Psoas muscle (tissue), 8 donors: ENCODE data around the gene COBLL1. TPM values are rescaled to one million over a fixed set of nuclear protein-coding genes. Genes with fewer than 3 reads are reported as not detected.

Experiments
- ATAC-seq, 4 donors: fragments of 200-7000 bp; cut with Tn5 transposase; one replicate each; pipeline ENCODE4 v1.9.1; 2020; ENCODE audit warnings: moderate library complexity in 3 of 4, mild to moderate bottlenecking in 2 of 4
- DNase-seq, 2 donors: peaks; one replicate each; pipeline ENCODE4 v3.0.0-alpha.2; 2020
- H3K27ac ChIP-seq: fragments of 200-600 bp; one replicate; pipeline ENCODE4 v1.8.0; 2022
- H3K27me3 ChIP-seq, 3 donors: fragments of 200-600 bp in 1 of 3; one replicate each; pipeline versions ENCODE4 v1.6.1 to v1.8.0; 2013 to 2022; ENCODE audit warnings: low read length in 2 of 3, mild to moderate bottlenecking in 2 of 3, moderate library complexity in 1 of 3; ENCODE audit not compliant: insufficient read depth in 3 of 3
- H3K36me3 ChIP-seq, 2 donors: fragments of 200-600 bp in 1 of 2; one replicate each; pipeline versions ENCODE4 v1.6.1 to v1.8.0; 2013 to 2022; ENCODE audit warnings: low read depth in 1 of 2, mild to moderate bottlenecking in 1 of 2, moderate library complexity in 1 of 2; ENCODE audit not compliant: insufficient read depth in 1 of 2
- H3K4me1 ChIP-seq: fragments of 200-600 bp; one replicate; pipeline ENCODE4 v1.8.0; 2022
- H3K4me3 ChIP-seq: fragments of 200-600 bp; one replicate; pipeline ENCODE4 v1.8.0; 2022; ENCODE audit warnings: mild to moderate bottlenecking
- H3K9me3 ChIP-seq: fragments of 200-600 bp; one replicate; pipeline ENCODE4 v1.8.0; 2022
- CTCF ChIP-seq: fragments of 200-600 bp; IDR thresholded peaks from one replicate; pipeline ENCODE4 v1.8.0; 2022; ENCODE audit warnings: antibody characterized with exemption
- WGBS, 3 donors: extraction: QIAGEN DNeasy Blood & Tissue Kit; methylation state at CpG; one replicate each; pipeline versions ENCODE4 v1.1.6 to v1.1.7; 2013; 5-methylcytosine and 5-hydroxymethylcytosine counted together
- intact Hi-C, 2 donors: fragments of 100-400 bp; cut with DNase I; formaldehyde crosslinking; loops; one replicate each; pipeline versions ENCODE4 v1.11.0 to v1.14.2; 2022
- polyA plus RNA-seq, 3 donors: library from polyadenylated mRNA; stranded (reverse); fragments of 200-250 nt; gene quantifications; one replicate each; pipeline ENCODE4 v1.2.3, GENCODE V29; 2013
- total RNA-seq, 4 donors: library from RNA; stranded (reverse); fragmentation: NEBNext Ultra II Directional in 2 of 4; extraction: Animal tissue kit (Norgen Biotek cat#: 25700) in 2 of 4; gene quantifications; one replicate each; pipeline versions ENCODE4 v1.2.1 to v1.2.4, GENCODE V29; 2021 to 2023
- donor health status: healthy with polysubstance abuse.
- donor health status: DM: no; HTN: no; CAD: no; lungs with moderate emphysema.
- donor health status: Bipolar disorder and iron deficiency.
- donor health status: healthy.
- donor health status: DM: yes; HTN: yes; CAD: no.
- donor health status: DM: no; HTN: no; CAD: no.
- donor health status: DM: no; HTN: no; CAD: no.
- donor health status: DM: yes; HTN: yes; CAD: no.

The COBLL1 gene
- total and polyA plus RNA-seq, 7 donors: 1.5 to 6.1 (median 3.4) TPM

GRCh38 chr2:164777847-164778461 is 63.7 kb downstream of the COBLL1 start:
- Histone ChIP-seq H3K27ac (no peak overlapping the region), H3K4me3 (no peak overlapping the region), H3K27me3 (no peaks in the 10 kb centered on the region), H3K4me1 (no peaks in the 10 kb centered on the region), H3K9me3 (no peaks in the 10 kb centered on the region), H3K36me3 (no peaks in the 10 kb centered on the region)
- no peak for TF ChIP-seq CTCF
- intact Hi-C loops: no loop called here
- DNase-seq (no peak), ATAC-seq (no peak)
- 76 to 95% (median 81%) methylated on average over 1 of the region's 1 CpG for WGBS, 3 donors

- no peak for ATAC-seq
- Histone ChIP-seq H3K36me3 (no peaks in the 10 kb centered on the region), H3K27ac (no peak overlapping the region), H3K9me3 (no peaks in the 10 kb centered on the region), H3K4me3 (no peak overlapping the region), H3K4me1 (no peaks in the 10 kb centered on the region), H3K27me3 (no peaks in the 10 kb centered on the region)
- DNase-seq: no peak
- 85 to 93% (median 92%) methylated on average over 3 of the region's 3 CpGs for WGBS, 3 donors
- intact Hi-C loops: no loop called here
- TF ChIP-seq CTCF: no peak
Observed at GRCh38 chr2:164773635-164774034, 68.0 kb downstream of the COBLL1 start.

- DNase-seq (no peak), ATAC-seq (no peak)
- TF ChIP-seq CTCF: no peak
- whole genome bisulfite sequencing, 3 donors: 82 to 93% (median 88%) methylated on average over 3 of the region's 3 CpGs
- H3K9me3 ChIP-seq: no peaks in the 10 kb centered on the region
- H3K4me1 ChIP-seq: no peaks in the 10 kb centered on the region
- intact Hi-C loops: no loop called here
- H3K36me3 ChIP-seq: no peaks in the 10 kb centered on the region
- no peak overlapping the region for H3K27ac ChIP-seq
- no peaks in the 10 kb centered on the region for H3K27me3 ChIP-seq
- no peak overlapping the region for H3K4me3 ChIP-seq
Observed at GRCh38 chr2:164773091-164773490, 68.5 kb downstream of the COBLL1 start.

- no peak for TF ChIP-seq CTCF
- ATAC-seq (no peak), DNase-seq (no peak)
- Histone ChIP-seq H3K4me1 (no peaks in the 10 kb centered on the region), H3K27ac (no peak overlapping the region), H3K9me3 (no peaks in the 10 kb centered on the region), H3K36me3 (no peaks in the 10 kb centered on the region), H3K27me3 (no peaks in the 10 kb centered on the region), H3K4me3 (no peak overlapping the region)
- intact Hi-C loops: no loop called here
- 61 to 71% (median 67%) methylated on average over 2 of the region's 2 CpGs for WGBS, 3 donors
Observed at GRCh38 chr2:164771897-164772296, 69.7 kb downstream of the COBLL1 start.

- 86 to 92% (median 92%) methylated on average over 4 of the region's 4 CpGs for WGBS, 3 donors
- no peak overlapping the region for H3K27ac ChIP-seq
- H3K27me3 ChIP-seq: no peaks in the 10 kb centered on the region
- TF ChIP-seq CTCF: no peak
- DNase-seq: no peak
- H3K4me1 ChIP-seq: no peaks in the 10 kb centered on the region
- H3K9me3 ChIP-seq: no peaks in the 10 kb centered on the region
- intact Hi-C loops: no loop called here
- no peaks in the 10 kb centered on the region for H3K36me3 ChIP-seq
- ATAC-seq: no peak
- no peak overlapping the region for H3K4me3 ChIP-seq
Observed at GRCh38 chr2:164770421-164770916, 71.2 kb downstream of the COBLL1 start.
